ENCODE data around the gene CNBD2. TPM values are rescaled to one million over a fixed set of nuclear protein-coding genes. Genes with fewer than 3 reads are reported as not detected.

The CNBD2 gene
- total RNA-seq, 2 donors from 2014 or later: 8.0 to 23.4 TPM

DNA sequence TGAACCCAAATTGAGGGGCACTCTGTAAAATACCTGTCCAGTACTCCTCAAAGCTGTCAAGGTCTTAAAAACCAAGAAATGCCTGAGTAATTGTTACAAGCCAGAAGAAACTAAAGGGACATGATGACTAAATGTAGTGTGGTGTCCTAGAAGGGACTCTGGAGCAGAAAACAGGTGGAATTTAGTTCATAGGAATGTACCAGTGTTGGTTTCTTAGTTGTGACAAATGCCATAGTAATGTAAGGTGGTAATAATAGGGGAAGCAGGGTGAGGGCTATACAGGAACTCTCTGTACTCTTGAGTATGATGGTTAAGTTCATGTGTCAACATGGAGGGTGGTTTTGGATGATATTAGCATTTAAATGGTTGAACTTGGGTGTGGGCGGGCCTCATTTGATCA, 92.3 kb downstream of the CNBD2 start:
- ATAC-seq: no peak
- no peak for DNase-seq
- WGBS, 2 donors: 91 to 93% methylated on average over 1 of the region's 1 CpG

GRCh38 chr20:36061754-36062153, 93.4 kb downstream of the CNBD2 start:
- Histone ChIP-seq H3K4me3 (no peak overlapping the region), H3K4me1 (peaks cover 26% of the 10 kb centered on the region), H3K36me3 (replicated peaks in 1 of 2; ENCODE audit: insufficient read depth in 1 of 2, low read depth in 2 of 2) (no peaks in the 10 kb centered on the region), H3K27me3 (no peaks in the 10 kb centered on the region), H3K9me3 (no peaks in the 10 kb centered on the region), H3K27ac (no peak overlapping the region)
- DNase-seq (peak in 1 of 4 donors; percentile 10), ATAC-seq (no peak)
- no peak for TF ChIP-seq POLR2A (IDR thresholded peaks at IDR 0.05)
- TF ChIP-seq, protein P1, sequence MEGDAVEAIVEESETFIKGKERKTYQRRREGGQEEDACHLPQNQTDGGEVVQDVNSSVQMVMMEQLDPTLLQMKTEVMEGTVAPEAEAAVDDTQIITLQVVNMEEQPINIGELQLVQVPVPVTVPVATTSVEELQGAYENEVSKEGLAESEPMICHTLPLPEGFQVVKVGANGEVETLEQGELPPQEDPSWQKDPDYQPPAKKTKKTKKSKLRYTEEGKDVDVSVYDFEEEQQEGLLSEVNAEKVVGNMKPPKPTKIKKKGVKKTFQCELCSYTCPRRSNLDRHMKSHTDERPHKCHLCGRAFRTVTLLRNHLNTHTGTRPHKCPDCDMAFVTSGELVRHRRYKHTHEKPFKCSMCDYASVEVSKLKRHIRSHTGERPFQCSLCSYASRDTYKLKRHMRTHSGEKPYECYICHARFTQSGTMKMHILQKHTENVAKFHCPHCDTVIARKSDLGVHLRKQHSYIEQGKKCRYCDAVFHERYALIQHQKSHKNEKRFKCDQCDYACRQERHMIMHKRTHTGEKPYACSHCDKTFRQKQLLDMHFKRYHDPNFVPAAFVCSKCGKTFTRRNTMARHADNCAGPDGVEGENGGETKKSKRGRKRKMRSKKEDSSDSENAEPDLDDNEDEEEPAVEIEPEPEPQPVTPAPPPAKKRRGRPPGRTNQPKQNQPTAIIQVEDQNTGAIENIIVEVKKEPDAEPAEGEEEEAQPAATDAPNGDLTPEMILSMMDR (IDR thresholded peaks at IDR 0.05): no peak
- 25 to 47% methylated on average over 1 of the region's 1 CpG for WGBS, 2 donors
- intact Hi-C loops (cut with DNase I): no loop called here

More for the DNA sequence above, 92.3 kb downstream of the CNBD2 start:
- intact Hi-C loops (cut with DNase I): no loop called here
- Histone ChIP-seq H3K9me3 (no peaks in the 10 kb centered on the region), H3K27me3 (no peaks in the 10 kb centered on the region), H3K4me3 (no peak overlapping the region), H3K4me1 (peaks cover 17% of the 10 kb centered on the region), H3K36me3 (replicated peaks in 1 of 2; ENCODE audit: insufficient read depth in 1 of 2, low read depth in 2 of 2) (no peaks in the 10 kb centered on the region), H3K27ac (no peak overlapping the region)
- TF ChIP-seq POLR2A (IDR thresholded peaks at IDR 0.05): no peak
- TF ChIP-seq, protein P1 (IDR thresholded peaks at IDR 0.05): no peak

- 43% methylated on average over 1 of the region's 1 CpG for WGBS, 2 donors
- H3K27ac ChIP-seq: no peak overlapping the region
- ATAC-seq: no peak
- no peaks in the 10 kb centered on the region for H3K9me3 ChIP-seq
- no peak for TF ChIP-seq POLR2A (IDR thresholded peaks at IDR 0.05)
- TF ChIP-seq, protein P1 (IDR thresholded peaks at IDR 0.05): no peak
- DNase-seq: no peak
- H3K27me3 ChIP-seq: no peaks in the 10 kb centered on the region
- no peaks in the 10 kb centered on the region for H3K36me3 ChIP-seq (replicated peaks in 1 of 2; ENCODE audit: insufficient read depth in 1 of 2, low read depth in 2 of 2)
- intact Hi-C loops (cut with DNase I): no loop called here
- no peak overlapping the region for H3K4me3 ChIP-seq
- peaks cover 29% of the 10 kb centered on the region for H3K4me1 ChIP-seq
Observed at GRCh38 chr20:36062799-36063198, 94.4 kb downstream of the CNBD2 start.

DNA sequence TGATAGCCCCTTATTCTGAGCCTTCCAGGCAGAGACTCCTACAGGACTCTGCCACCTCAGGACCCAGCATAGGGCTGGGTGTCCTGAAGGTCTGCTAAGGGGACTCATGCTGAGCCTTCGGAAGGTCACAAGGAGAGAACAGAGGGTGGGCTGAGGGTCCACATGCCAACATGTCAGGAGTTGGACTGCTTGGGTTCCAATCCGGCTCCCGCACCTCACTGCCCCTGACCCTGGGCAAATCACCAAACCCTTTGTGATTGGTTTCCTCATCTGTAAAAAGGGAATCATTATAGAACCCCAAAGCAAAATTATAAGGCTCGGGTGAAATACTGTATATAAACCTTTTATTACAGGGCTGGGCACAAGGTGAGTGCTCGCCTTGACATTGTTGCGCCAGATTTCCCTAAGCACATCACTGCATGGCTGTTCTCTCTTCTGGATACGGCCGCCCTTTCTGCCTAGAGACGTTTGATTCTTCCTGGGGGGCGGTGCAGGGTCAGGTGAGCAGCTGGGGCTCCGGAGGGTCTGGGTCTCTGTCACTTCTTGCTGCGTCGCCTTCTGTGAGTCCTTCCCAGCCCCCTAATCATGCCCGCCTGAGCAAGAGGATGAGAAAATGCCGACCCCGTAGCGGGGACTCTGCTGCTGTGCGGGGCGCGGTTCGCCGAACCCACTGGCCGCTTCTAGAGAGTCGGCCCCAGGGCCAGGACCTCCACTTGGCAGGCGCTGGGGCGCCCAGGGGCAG, 95.7 kb downstream of the CNBD2 start:
- intact Hi-C loops (cut with DNase I): no loop called here
- H3K4me1 ChIP-seq: peaks cover 29% of the 10 kb centered on the region
- no peaks in the 10 kb centered on the region for H3K27me3 ChIP-seq
- DNase-seq (peak in 1 of 4 donors; percentile 12), ATAC-seq (peak; percentile 1)
- WGBS, 2 donors: 11 to 34% methylated on average over 8 to 26 of the region's 26 CpGs
- no peak for TF ChIP-seq POLR2A (IDR thresholded peaks at IDR 0.05)
- TF ChIP-seq, protein P1 (IDR thresholded peaks at IDR 0.05): no peak
- H3K9me3 ChIP-seq: no peaks in the 10 kb centered on the region
- H3K4me3 ChIP-seq: peak overlapping the region; percentile 45 to 72
- H3K36me3 ChIP-seq (replicated peaks in 1 of 2; ENCODE audit: insufficient read depth in 1 of 2, low read depth in 2 of 2): no peaks in the 10 kb centered on the region
- H3K27ac ChIP-seq: peak overlapping the region; percentile 91 to 97 (median 94)
